Right atrium auricular region (tissue), 2 donors: ENCODE measurements around the gene PDRG1. TPM values are rescaled to one million over a fixed set of nuclear protein-coding genes. Genes with fewer than 3 reads are reported as not detected.

ENCODE experiments used
- DNase-seq: peaks from one replicate; pipeline ENCODE4 v3.0.0-alpha.2; 2019; ENCODE audit warnings: low spot score
- H3K27ac ChIP-seq, 2 donors: fragments of 200-600 bp; sonication (generic); 1 replicate in 1 of 2; 2 replicates in 1 of 2; pipeline ENCODE4 v1.5.1; 2016 to 2019
- H3K27me3 ChIP-seq, 2 donors: fragments of 200-600 bp; sonication (generic); one replicate each; pipeline versions ENCODE4 v1.5.1 to v1.6.0; 2017 to 2019
- H3K36me3 ChIP-seq: fragments of 200-600 bp; sonication (generic); one replicate; pipeline ENCODE4 v1.5.1; 2016
- H3K4me1 ChIP-seq, 2 donors: fragments of 200-600 bp; sonication (generic); one replicate each; pipeline versions ENCODE4 v1.5.1 to v1.6.0; 2017 to 2019
- H3K4me3 ChIP-seq, 2 donors: fragments of 200-600 bp; sonication (generic); 1 replicate in 1 of 2; 2 replicates in 1 of 2; pipeline ENCODE4 v1.5.1; 2017 to 2019; ENCODE audit warnings: mild to moderate bottlenecking in 1 of 2, moderate library complexity in 1 of 2
- H3K9me3 ChIP-seq, 2 donors: fragments of 200-600 bp; sonication (generic); one replicate each; pipeline ENCODE4 v1.5.1; 2019
- CTCF ChIP-seq, 2 donors: fragments of 200-600 bp; sonication (generic); IDR thresholded peaks; one replicate each; pipeline ENCODE4 v1.5.1; 2019; ENCODE audit warnings: antibody characterized with exemption in 2 of 2
- total RNA-seq, 2 donors: library from RNA; depleted of rRNA; stranded (reverse); fragments of >200 nt; gene quantifications; one replicate each; pipeline ENCODE4 v1.1.0, GENCODE V29; 2016

Gene PDRG1
- total RNA-seq, 2 donors from 2014 or later = 4.9 to 5.7 TPM

GRCh38 chr20:31914170-31914569 is 37.7 kb downstream of the PDRG1 start:
- DNase-seq = no peak
- Histone ChIP-seq H3K27ac (no peak overlapping the region), H3K4me1 (no peaks in the 10 kb centered on the region), H3K36me3 (no peaks in the 10 kb centered on the region), H3K9me3 (no peaks in the 10 kb centered on the region), H3K27me3 (no peaks in the 10 kb centered on the region), H3K4me3 (no peak overlapping the region)
- no peak for TF ChIP-seq CTCF (IDR thresholded peaks at IDR 0.05)

DNA sequence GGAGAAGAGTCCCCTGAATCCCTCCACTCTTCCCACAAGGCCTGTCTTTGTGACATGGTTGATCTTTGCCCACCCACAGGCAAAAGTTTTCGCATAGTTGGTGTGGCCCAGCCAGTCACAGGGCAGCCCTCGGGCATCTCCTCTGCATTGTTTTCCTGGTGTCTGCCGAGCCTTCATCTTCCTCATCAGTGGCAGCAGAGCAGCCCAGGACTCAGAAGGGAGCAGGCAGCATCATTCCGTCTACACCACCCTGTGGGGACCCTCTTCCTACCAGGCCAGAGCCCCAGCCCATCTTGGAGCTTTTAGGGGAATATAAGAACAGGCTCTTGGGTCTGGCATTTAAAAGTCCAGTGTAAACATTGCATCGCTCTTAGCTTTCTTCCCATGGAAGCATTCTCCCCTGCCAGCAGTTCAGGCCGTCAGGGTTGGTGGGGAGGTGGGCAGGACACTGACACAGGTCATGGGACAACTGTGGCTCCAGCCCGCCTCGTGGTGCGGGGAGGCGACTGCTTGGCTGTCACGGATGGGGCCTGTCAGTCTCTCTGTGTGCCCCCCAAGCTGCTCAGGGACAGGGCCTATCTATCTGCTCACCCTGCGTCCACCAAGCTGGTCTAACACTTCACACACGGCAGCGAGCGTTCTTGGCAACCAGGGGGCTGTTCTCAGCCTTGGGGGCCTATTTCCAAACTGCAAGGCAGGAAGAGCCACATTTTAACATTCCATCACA is 38.3 kb downstream of the PDRG1 start:
- no peaks in the 10 kb centered on the region for H3K27me3 ChIP-seq
- no peak for DNase-seq
- H3K4me1 ChIP-seq = no peaks in the 10 kb centered on the region
- H3K27ac ChIP-seq = no peak overlapping the region
- H3K4me3 ChIP-seq = no peak overlapping the region
- no peaks in the 10 kb centered on the region for H3K9me3 ChIP-seq
- TF ChIP-seq CTCF (IDR thresholded peaks at IDR 0.05) = no peak
- H3K36me3 ChIP-seq = no peaks in the 10 kb centered on the region

DNA sequence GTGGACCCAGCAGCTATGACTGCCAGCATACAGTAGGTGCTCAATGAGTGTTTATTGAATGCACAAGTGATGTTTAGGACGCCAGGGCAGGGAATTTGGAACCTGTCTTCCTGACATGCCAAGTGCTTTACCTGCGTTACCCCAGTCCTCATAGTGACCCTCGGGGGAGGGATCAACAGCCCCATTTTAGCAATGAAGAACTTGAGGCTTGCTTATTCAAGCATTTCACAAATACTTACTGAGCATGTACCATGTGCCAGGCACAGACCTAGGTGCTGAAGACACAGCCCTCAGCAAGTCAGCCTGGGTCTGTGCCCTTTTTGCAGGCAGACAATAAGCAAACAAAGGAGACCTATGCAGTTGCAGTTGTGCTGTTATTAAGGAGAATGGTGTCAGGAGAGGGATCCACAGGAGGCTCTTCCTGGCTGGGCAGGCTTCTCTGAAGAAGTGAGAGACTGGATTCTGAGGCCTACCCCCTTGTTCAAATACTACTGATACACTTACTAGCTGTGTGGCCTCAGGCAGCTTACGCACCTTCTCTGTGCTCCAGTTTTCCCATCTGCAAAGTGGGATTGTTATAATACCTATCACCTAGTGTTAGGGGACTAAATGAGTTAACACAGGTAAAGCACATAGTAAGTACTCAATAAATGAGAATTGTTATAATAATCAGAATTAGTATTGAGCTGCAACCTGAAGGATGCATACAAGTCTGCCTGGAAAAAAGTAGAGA is 41.6 kb downstream of the PDRG1 start:
- DNase-seq = no peak
- no peaks in the 10 kb centered on the region for H3K4me1 ChIP-seq
- H3K9me3 ChIP-seq = no peaks in the 10 kb centered on the region
- H3K27ac ChIP-seq = no peak overlapping the region
- H3K4me3 ChIP-seq = no peak overlapping the region
- no peak for TF ChIP-seq CTCF (IDR thresholded peaks at IDR 0.05)
- no peaks in the 10 kb centered on the region for H3K27me3 ChIP-seq
- H3K36me3 ChIP-seq = no peaks in the 10 kb centered on the region

DNA sequence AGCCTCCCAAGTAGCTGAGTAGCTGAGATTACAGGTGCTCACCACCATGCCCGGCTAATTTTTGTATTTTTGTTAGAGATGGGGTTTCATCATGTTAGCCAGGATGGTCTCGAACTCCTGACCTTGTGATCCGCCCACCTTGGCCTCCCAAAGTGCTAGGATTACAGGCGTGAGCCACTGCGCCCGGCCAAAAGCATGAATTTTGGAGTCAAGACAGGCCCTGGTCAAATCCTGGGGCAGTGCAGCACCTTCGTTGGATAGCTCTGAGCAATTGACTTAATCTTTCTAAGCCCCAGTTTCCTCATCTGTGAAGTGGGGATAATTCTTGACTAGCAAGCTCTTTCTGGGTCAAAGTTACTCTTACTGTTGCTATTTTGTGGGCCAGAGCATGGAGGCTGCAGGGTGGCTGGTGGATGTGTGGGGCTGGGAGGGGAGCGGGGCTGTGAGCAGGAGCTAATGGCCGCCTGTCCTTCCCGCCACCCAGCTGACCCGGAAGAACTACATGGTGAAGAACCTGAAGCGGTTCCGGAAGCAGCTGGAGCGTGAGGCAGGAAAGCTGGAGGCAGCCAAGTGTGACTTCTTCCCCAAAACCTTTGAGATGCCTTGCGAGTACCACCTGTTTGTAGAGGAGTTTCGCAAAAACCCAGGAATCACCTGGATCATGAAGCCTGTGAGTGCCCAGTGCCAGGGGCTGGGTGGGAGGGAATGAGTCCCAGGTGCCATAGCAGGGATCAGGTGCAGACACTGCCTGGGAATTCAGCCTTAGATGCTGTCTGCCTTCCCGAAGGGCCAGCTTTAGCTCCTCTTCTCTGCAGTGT is 42.4 kb downstream of the PDRG1 start:
- no peak for TF ChIP-seq CTCF (IDR thresholded peaks at IDR 0.05)
- H3K4me1 ChIP-seq = no peaks in the 10 kb centered on the region

DNA sequence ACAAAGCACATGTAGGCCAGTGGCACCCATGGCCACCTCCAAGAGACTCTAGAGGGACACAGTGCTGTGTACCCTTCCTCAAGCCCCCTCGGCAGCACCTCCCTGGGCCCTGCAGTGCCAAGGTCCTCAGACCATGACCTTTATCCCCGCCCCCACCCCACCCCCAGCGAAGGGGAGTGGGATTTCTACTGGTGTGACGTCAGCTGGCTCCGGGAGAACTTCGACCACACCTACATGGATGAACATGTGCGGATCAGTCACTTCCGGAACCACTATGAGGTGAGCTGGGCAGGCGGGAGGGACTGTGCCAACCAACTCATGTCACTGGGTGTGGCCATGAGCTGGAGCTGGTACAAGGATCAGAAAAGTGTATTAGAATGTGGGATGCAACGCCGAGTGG is 43.4 kb downstream of the PDRG1 start:
- H3K9me3 ChIP-seq = no peaks in the 10 kb centered on the region
- no peak overlapping the region for H3K27ac ChIP-seq
- no peaks in the 10 kb centered on the region for H3K27me3 ChIP-seq
- H3K36me3 ChIP-seq = no peaks in the 10 kb centered on the region
- TF ChIP-seq CTCF (IDR thresholded peaks at IDR 0.05) = no peak
- H3K4me3 ChIP-seq = no peak overlapping the region
- H3K4me1 ChIP-seq = no peaks in the 10 kb centered on the region
- DNase-seq = no peak

More for the DNA sequence above, 42.4 kb downstream of the PDRG1 start:
- Histone ChIP-seq H3K27me3 (no peaks in the 10 kb centered on the region), H3K36me3 (no peaks in the 10 kb centered on the region), H3K4me3 (no peak overlapping the region), H3K27ac (no peak overlapping the region), H3K9me3 (no peaks in the 10 kb centered on the region)
- no peak for DNase-seq
